Urinary bladder (tissue), 4 donors: ENCODE data around the gene CASP7. TPM values are rescaled to one million over a fixed set of nuclear protein-coding genes. Genes with fewer than 3 reads are reported as not detected.
"Not testable (repeated sequence)": the region's sequence is repeated elsewhere in the genome, so short reads cannot be mapped to it uniquely, and the experiment has no call there.

Experiments used
- DNase-seq: peaks from one replicate; pipeline ENCODE4 v3.0.0-alpha.2; 2015; ENCODE audit errors: extremely low spot score
- H3K27ac ChIP-seq: one replicate; pipeline ENCODE4 v1.5.1; 2013; ENCODE audit warnings: low read depth, mild to moderate bottlenecking, moderate library complexity
- H3K36me3 ChIP-seq: one replicate; pipeline ENCODE4 v1.6.1; 2013; ENCODE audit warnings: mild to moderate bottlenecking, moderate library complexity; ENCODE audit not compliant: insufficient read depth
- H3K4me1 ChIP-seq: one replicate; pipeline ENCODE4 v1.6.1; 2013; ENCODE audit warnings: mild to moderate bottlenecking, moderate library complexity; ENCODE audit not compliant: insufficient read depth
- H3K4me3 ChIP-seq: one replicate; pipeline ENCODE4 v1.5.1; 2013; ENCODE audit warnings: low read depth, low read length
- WGBS: extraction: QIAGEN DNeasy Blood & Tissue Kit; methylation state at CpG from one replicate; pipeline ENCODE4 v1.1.7; 2013; 5-methylcytosine and 5-hydroxymethylcytosine counted together
- polyA plus RNA-seq: library from polyadenylated mRNA; stranded (reverse); fragments of 200-250 nt; gene quantifications from one replicate; pipeline ENCODE4 v1.2.3, GENCODE V29; 2013
- total RNA-seq: library from RNA; depleted of rRNA; stranded (reverse); fragments of >200 nt; gene quantifications from one replicate; pipeline ENCODE4 v1.2.3, GENCODE V29; 2014
- donor health status: healthy with polysubstance abuse.
- donor health status: healthy.

CASP7 gene
- total and polyA plus RNA-seq, 2 donors = 21.5 to 38.4 TPM

DNA sequence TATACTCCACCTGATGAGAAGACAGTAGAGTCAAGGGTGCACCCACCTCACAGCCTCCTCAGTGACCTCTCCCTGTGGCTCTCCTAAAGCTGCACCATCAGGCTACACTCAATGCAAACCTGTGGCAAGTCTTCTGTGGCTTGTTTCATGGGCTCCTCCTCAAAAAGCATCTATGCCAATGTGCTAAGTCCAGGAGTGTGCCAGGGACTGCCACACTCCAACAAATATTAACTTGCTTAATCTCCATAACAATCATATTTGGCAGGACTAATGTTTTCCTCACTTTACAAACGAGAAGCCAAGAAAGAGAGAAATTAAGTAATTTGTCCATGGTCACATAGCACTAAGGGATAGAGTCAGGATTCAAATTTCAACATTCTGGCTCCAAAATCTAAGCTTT lies 27.8 kb upstream of the CASP7 start:
- no peaks in the 10 kb centered on the region for H3K4me1 ChIP-seq
- WGBS = 61% methylated on average over 1 of the region's 1 CpG
- DNase-seq = no peak
- no peak overlapping the region for H3K27ac ChIP-seq
- H3K36me3 ChIP-seq = no peaks in the 10 kb centered on the region
- no peak overlapping the region for H3K4me3 ChIP-seq

GRCh38 chr10:113652456-113652855 lies 27.3 kb upstream of the CASP7 start:
- DNase-seq, H3K4me1 ChIP-seq, H3K36me3 ChIP-seq, H3K4me3 ChIP-seq, H3K27ac ChIP-seq: not testable (repeated sequence)
- WGBS = 93% methylated on average over 3 of the region's 3 CpGs

DNA sequence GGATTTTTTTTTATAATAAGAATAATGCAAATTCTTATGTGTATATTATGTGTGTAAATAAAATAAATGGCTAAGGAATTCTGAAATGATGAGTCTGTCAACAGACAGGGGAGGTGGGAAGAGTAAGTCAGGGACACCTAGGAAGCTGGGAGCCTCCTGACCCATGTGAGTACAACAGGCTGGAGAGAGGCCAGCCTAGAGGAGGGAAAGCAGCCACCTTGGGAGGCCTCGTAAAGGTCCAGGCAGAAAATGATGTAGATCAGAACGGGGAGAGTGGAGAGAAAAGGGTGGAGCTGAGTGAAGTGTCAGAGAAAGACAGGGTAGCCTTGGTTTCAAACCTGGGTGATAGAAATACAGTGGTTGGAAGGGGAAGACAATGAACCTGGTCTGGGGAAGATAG lies 22.8 kb upstream of the CASP7 start:
- Histone ChIP-seq H3K36me3 (no peaks in the 10 kb centered on the region), H3K4me1 (no peaks in the 10 kb centered on the region), H3K27ac (no peak overlapping the region), H3K4me3 (no peak overlapping the region)
- DNase-seq = no peak
- 26% methylated on average over 2 of the region's 2 CpGs for WGBS

DNA sequence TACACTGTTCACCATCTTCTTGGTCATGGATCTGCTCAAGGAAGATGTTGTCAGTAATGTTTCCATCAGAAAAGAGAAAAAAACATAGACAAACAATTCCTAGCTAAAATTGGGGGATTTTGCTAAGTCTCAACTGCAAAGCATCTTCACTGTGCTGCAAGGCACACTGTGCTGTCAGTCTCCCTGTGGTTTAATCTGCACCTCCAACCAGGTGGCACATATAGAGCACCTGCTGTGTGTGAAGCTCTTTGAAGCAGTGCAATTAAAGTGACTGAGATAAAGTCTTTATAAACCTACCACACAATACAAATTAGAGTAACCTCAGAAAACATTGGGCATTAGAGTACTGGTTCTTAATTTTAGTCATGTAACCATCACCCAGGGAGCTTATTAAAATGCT lies 22.2 kb upstream of the CASP7 start:
- Histone ChIP-seq H3K36me3 (no peaks in the 10 kb centered on the region), H3K4me1 (no peaks in the 10 kb centered on the region), H3K4me3 (no peak overlapping the region), H3K27ac (no peak overlapping the region)
- no peak for DNase-seq

- H3K36me3 ChIP-seq = no peaks in the 10 kb centered on the region
- H3K27ac ChIP-seq = no peak overlapping the region
- no peak overlapping the region for H3K4me3 ChIP-seq
- no peaks in the 10 kb centered on the region for H3K4me1 ChIP-seq
- 86% methylated on average over 2 of the region's 2 CpGs for WGBS
- DNase-seq = no peak
Observed at GRCh38 chr10:113661332-113661731, 18.4 kb upstream of the CASP7 start.

- no peaks in the 10 kb centered on the region for H3K4me1 ChIP-seq
- DNase-seq = no peak
- H3K4me3 ChIP-seq = no peak overlapping the region
- no peak overlapping the region for H3K27ac ChIP-seq
- no peaks in the 10 kb centered on the region for H3K36me3 ChIP-seq
- 66% methylated on average over 5 of the region's 5 CpGs for WGBS
Observed at GRCh38 chr10:113663142-113663541, 16.6 kb upstream of the CASP7 start.

DNA sequence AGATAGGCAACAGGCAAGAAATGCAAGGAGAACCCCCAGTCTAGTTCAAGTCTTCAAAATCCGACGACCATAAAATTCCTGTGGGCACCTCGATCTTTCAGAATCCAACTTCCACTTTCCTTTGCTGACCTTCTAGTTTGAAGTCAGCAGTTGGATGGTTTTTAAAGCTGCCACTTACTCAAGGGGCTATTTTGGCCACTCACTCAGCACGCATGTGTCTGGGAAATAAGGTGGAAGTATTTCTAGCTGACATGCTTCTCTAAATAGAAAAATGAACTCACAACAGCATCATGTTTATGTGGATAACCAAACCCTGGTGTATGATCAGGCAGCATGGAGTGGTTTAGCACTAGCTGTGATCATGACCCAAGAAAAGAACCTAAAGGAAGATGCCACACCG lies 15.8 kb upstream of the CASP7 start, which contains the start of gene NRAP:
Gene NRAP, minus strand, starts transcription at position 134 of the 400 bp plus-strand sequence. CDS start 159 bp downstream, outside the sequence.
- DNase-seq = no peak

GRCh38 chr10:113665352-113665751 lies 14.4 kb upstream of the CASP7 start:
- Histone ChIP-seq H3K4me3 (no peak overlapping the region), H3K27ac (no peak overlapping the region), H3K36me3 (no peaks in the 10 kb centered on the region), H3K4me1 (no peaks in the 10 kb centered on the region)
- WGBS = 81% methylated on average over 4 of the region's 4 CpGs
- no peak for DNase-seq

More for the DNA sequence above, 15.8 kb upstream of the CASP7 start, which contains the start of gene NRAP:
- no peaks in the 10 kb centered on the region for H3K36me3 ChIP-seq
- no peak within 1 kb of the TSS for H3K4me3 ChIP-seq
- H3K4me1 ChIP-seq = no peaks in the 10 kb centered on the region
- 85% methylated on average over 5 of the region's 5 CpGs for WGBS
- H3K27ac ChIP-seq = no peak within 1 kb of the TSS

- H3K4me1 ChIP-seq = no peaks in the 10 kb centered on the region
- H3K4me3 ChIP-seq = no peak overlapping the region
- no peaks in the 10 kb centered on the region for H3K36me3 ChIP-seq
- H3K27ac ChIP-seq = no peak overlapping the region
- WGBS = 38% methylated on average over 6 of the region's 6 CpGs
- no peak for DNase-seq
Observed at GRCh38 chr10:113665806-113666354, 13.8 kb upstream of the CASP7 start.

- Histone ChIP-seq H3K4me1 (no peaks in the 10 kb centered on the region), H3K27ac (no peak overlapping the region)
- WGBS = 61% methylated on average over 5 of the region's 5 CpGs
Observed at GRCh38 chr10:113666682-113667252, 12.9 kb upstream of the CASP7 start.

GRCh38 chr10:113680190-113681111 lies 739 bp downstream of the CASP7 start:
- Histone ChIP-seq H3K36me3 (no peaks in the 10 kb centered on the region), H3K4me3 (peak overlapping the region; percentile 86), H3K4me1 (no peaks in the 10 kb centered on the region), H3K27ac (peak overlapping the region; percentile 98)
- 10% methylated on average over 28 of the region's 28 CpGs for WGBS
- DNase-seq = no peak

More at GRCh38 chr10:113666682-113667252, 12.9 kb upstream of the CASP7 start:
- Histone ChIP-seq H3K36me3 (no peaks in the 10 kb centered on the region), H3K4me3 (no peak overlapping the region)
- no peak for DNase-seq

GRCh38 chr10:113681533-113682470 lies 2.1 kb downstream of the CASP7 start:
- H3K4me3 ChIP-seq = no peak overlapping the region
- no peak overlapping the region for H3K27ac ChIP-seq
- DNase-seq = no peak
- 83% methylated on average over 5 of the region's 5 CpGs for whole genome bisulfite sequencing
- no peaks in the 10 kb centered on the region for H3K36me3 ChIP-seq
- no peaks in the 10 kb centered on the region for H3K4me1 ChIP-seq

DNA sequence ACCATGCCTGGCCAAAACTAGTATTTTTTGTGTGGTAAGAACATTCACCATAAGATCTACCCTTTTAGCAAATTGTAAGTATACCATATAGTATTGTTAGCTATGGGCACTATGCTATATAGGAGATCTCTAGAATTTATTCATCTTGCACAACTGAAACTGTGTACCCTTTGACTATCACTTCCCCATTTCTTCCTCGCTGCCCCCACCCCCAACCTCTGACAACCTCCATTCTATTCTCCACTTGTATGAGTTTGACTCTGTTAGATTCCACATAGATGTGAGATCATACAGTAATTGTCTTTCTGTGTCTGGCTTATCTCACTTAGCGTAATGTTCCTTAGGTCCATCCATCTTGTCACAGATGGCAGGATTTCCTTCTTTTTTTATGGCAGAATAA lies 3.6 kb downstream of the CASP7 start:
- 95% methylated on average over 2 of the region's 2 CpGs for WGBS
- Histone ChIP-seq H3K36me3 (no peaks in the 10 kb centered on the region), H3K27ac (no peak overlapping the region), H3K4me3 (no peak overlapping the region), H3K4me1 (no peaks in the 10 kb centered on the region)
- DNase-seq = no peak
